HepG2 (cell line): Measurements from ENCODE around the gene METTL6. TPM values are rescaled to one million over a fixed set of nuclear protein-coding genes. Genes with fewer than 3 reads are reported as not detected.

Experiments
- ATAC-seq: fragments of 200-7000 bp; cut with Tn5 transposase; 3 replicates; pipeline ENCODE4 v1.9.1; 2020; ENCODE audit warnings: mild to moderate bottlenecking, moderate library complexity
- BruUV-seq: library from RNA; stranded (reverse); fragments of 400-500 nt; replicated peaks from 2 replicates; lab custom pipeline; 2021; lab: Mats Ljungman, UMichigan
- CTCF ChIA-PET: fragments of 300-600 bp; formaldehyde crosslinking; extraction: SDS; loops from one replicate; lab custom pipeline; 2021; ENCODE audit warnings: low total read pairs, inconsistent platforms, low intra/inter-chr PET ratio; lab: Yijun Ruan, JAX
- POLR2A ChIA-PET: fragments of 350-600 bp; sonication (Branson Sonifier 250); formaldehyde crosslinking; loops from one replicate; lab custom pipeline; 2020; ENCODE audit warnings: antibody characterized with exemption, inconsistent platforms; lab: Yijun Ruan, JAX
- DNase-seq: peaks from one replicate; pipeline ENCODE4 v3.0.0-alpha.2; 2015; ENCODE audit warnings: low spot score
- FAIRE-seq: peaks from 3 replicates; lab custom pipeline; 2011; peaks lifted over from hg19 to GRCh38; lab: Jason Lieb, UNC
- H2AFZ ChIP-seq: one replicate; pipeline ENCODE4 v1.6.1; 2011; ENCODE audit warnings: low read length, inconsistent platforms
- H3K27ac ChIP-seq: fragments of 300-600 bp; 3 replicates; pipeline ENCODE4 v1.8.0; 2011; ENCODE audit warnings: mixed run types, mild to moderate bottlenecking, mixed read lengths, low read length, inconsistent platforms; ENCODE audit not compliant: insufficient read depth; ENCODE audit errors: extremely low read length
- H3K27me3 ChIP-seq, 2 experiments: fragments of 200-600 bp in 1 of 2; 2 replicates in 1 of 2; 3 replicates in 1 of 2; pipeline versions ENCODE4 v1.6.0 to v1.8.0; 2011; ENCODE audit warnings: low read length in 2 of 2, mild to moderate bottlenecking in 2 of 2, moderate library complexity in 2 of 2, inconsistent platforms in 1 of 2; ENCODE audit not compliant: insufficient read depth in 2 of 2, control insufficient read depth in 1 of 2
- H3K36me3 ChIP-seq, 2 experiments: fragments of 200-600 bp in 1 of 2; replicated peaks in 1 of 2; 2 replicates in 1 of 2; 3 replicates in 1 of 2; pipeline versions ENCODE4 v1.5.1 to v1.8.0; 2011; ENCODE audit warnings: low read length in 2 of 2, inconsistent platforms in 1 of 2; ENCODE audit not compliant: insufficient read depth in 2 of 2, control insufficient read depth in 1 of 2
- H3K4me1 ChIP-seq: 2 replicates; pipeline ENCODE4 v1.5.1; 2012; ENCODE audit warnings: low read length, inconsistent platforms; ENCODE audit not compliant: insufficient read depth
- H3K4me2 ChIP-seq: 2 replicates; pipeline ENCODE4 v1.6.0; 2011; ENCODE audit warnings: low read depth, low read length, inconsistent platforms
- H3K4me3 ChIP-seq, 3 experiments: fragments of 200-600 bp in 1 of 3; sonication (generic), shearing (Covaris generic) in 1 of 3; replicated peaks in 1 of 3; 2 replicates each; pipeline ENCODE4 v1.5.1; 2011 to 2016; ENCODE audit warnings: low read length in 3 of 3, inconsistent platforms in 2 of 3, low read depth in 2 of 3, mild to moderate bottlenecking in 2 of 3, control low read depth in 1 of 3, mixed read lengths in 1 of 3; ENCODE audit not compliant: insufficient read depth in 1 of 3
- H3K79me2 ChIP-seq: one replicate; pipeline ENCODE4 v1.6.1; 2011; ENCODE audit warnings: low read length, inconsistent platforms; ENCODE audit not compliant: insufficient read depth
- H3K9ac ChIP-seq: 2 replicates; pipeline ENCODE4 v1.6.0; 2011; ENCODE audit warnings: mild to moderate bottlenecking, low read depth, low read length, inconsistent platforms; ENCODE audit not compliant: insufficient read depth
- H3K9me3 ChIP-seq: 2 replicates; pipeline ENCODE4 v1.5.1; 2012; ENCODE audit warnings: mild to moderate bottlenecking, low read length
- H4K20me1 ChIP-seq: 2 replicates; pipeline ENCODE4 v1.6.0; 2011; ENCODE audit warnings: inconsistent platforms, mild to moderate bottlenecking, low read length, moderate library complexity; ENCODE audit not compliant: insufficient read depth
- GLI4 ChIP-seq: sonication (generic); formaldehyde crosslinking; IDR thresholded peaks from 2 replicates; pipeline ENCODE4 v1.5.1; 2020; ENCODE audit warnings: missing genetic modification reagents, mild to moderate bottlenecking, moderate library complexity, borderline replicate concordance
- HCFC1 ChIP-seq: fragments of 150-350 bp; IDR thresholded peaks from 2 replicates; pipeline ENCODE4 v1.6.1; 2014; ENCODE audit warnings: low read depth, low read length
- KAT8 ChIP-seq: IDR thresholded peaks from 2 replicates; pipeline ENCODE4 v1.6.1; 2016; ENCODE audit warnings: missing genetic modification reagents, missing compliant biosample characterization
- ZEB1 ChIP-seq: IDR thresholded peaks from 2 replicates; pipeline ENCODE4 v1.6.1; 2012; ENCODE audit warnings: mild to moderate bottlenecking, low read depth, inconsistent platforms; ENCODE audit not compliant: insufficient replicate concordance
- ZNF841 ChIP-seq: sonication (generic); formaldehyde crosslinking; IDR thresholded peaks from 2 replicates; pipeline ENCODE4 v1.8.1; 2023; ENCODE audit warnings: missing genetic modification reagents, borderline replicate concordance
- WGBS: methylation state at CpG from one replicate; pipeline ENCODE4 v1.1.6; 2017; ENCODE audit warnings: low lambda C conversion rate; 5-methylcytosine and 5-hydroxymethylcytosine counted together
- in situ Hi-C: cut with HindIII; loops from 2 replicates; pipeline ENCODE4 v1.10.0; 2017; ENCODE audit warnings: low pct_unique_long_range_greater_than_20kb; ENCODE audit not compliant: extremely low pct_ligation_motif_present
- intact Hi-C: fragments of 100-400 bp; cut with micrococcal nuclease; formaldehyde crosslinking; loops from one replicate; pipeline ENCODE4 v1.10.0; 2022; ENCODE audit not compliant: unreplicated experiment
- polyA plus RNA-seq, 8 experiments: library from polyadenylated mRNA; depleted of rRNA in 3 of 8; stranded (reverse) in 7 of 8; unstranded in 1 of 8; fragments of >200 nt; fragmentation: Illumina TruSeq in 4 of 8; extraction: Trizol in 4 of 8; gene quantifications; 2 replicates each; pipeline versions ENCODE4 v1.2.1 to v1.2.3, GENCODE V29; 2011 to 2016; ENCODE audit warnings: low read depth in 4 of 8, missing spikeins in 1 of 8, mixed read lengths in 1 of 8; ENCODE audit not compliant: insufficient read depth in 1 of 8
- total RNA-seq, 5 experiments: library from RNA; depleted of rRNA; stranded (reverse); fragments of >200 nt; fragmentation: Illumina TruSeq; extraction: Trizol; gene quantifications; 2 replicates each; pipeline ENCODE4 v1.2.3, GENCODE V29; 2016; ENCODE audit warnings: low read depth in 1 of 5

The METTL6 gene
- total and polyA plus RNA-seq, 2 of the 13 experiments (the other 11 are each of a cell fraction or from before 2014, with no cell fraction given), result 17.2 to 29.4 TPM

- no peak overlapping the region for H3K4me3 ChIP-seq
- FAIRE-seq, result no peak
- H3K36me3 ChIP-seq, result no peaks in the 10 kb centered on the region
- H3K4me2 ChIP-seq, result no peak overlapping the region
- no peak overlapping the region for H2AFZ ChIP-seq
- in situ Hi-C loops (loop anchor here (10.0 kb wide), 1 partner anchor 266 kb away; no protein-coding TSS in a partner anchor), intact Hi-C loops (no loop called here)
- H4K20me1 ChIP-seq, result no peaks in the 10 kb centered on the region
- H3K4me1 ChIP-seq, result peaks cover 6% of the 10 kb centered on the region; the same call in 1 of the 2 replicates
- CTCF ChIA-PET, result no interaction called here
- H3K79me2 ChIP-seq, result no peaks in the 10 kb centered on the region
- DNase-seq, result no peak
- ATAC-seq, result no peak
- no peak overlapping the region for H3K27ac ChIP-seq
- H3K9me3 ChIP-seq, result no peaks in the 10 kb centered on the region; the same call in 1 of the 2 replicates
- no peak overlapping the region for H3K9ac ChIP-seq
- 12% methylated on average over 6 of the region's 6 CpGs for WGBS
- no TSS peak for BruUV-seq
- H3K27me3 ChIP-seq, result no peaks in the 10 kb centered on the region
- POLR2A ChIA-PET, result no interaction called here
- TF ChIP-seq GLI4 (CRISPR knock-in tag) (no peak), HCFC1 (no peak), KAT8 (CRISPR knock-in tag) (no peak), ZNF841 (CRISPR knock-in tag) (no peak), ZEB1 (no peak)
Observed at GRCh38 chr3:15380980-15381890, 46.1 kb downstream of the METTL6 start.
